Pons (tissue), 1 donor: ENCODE data around the gene BNC2.

Source experiments
- DNase-seq: peaks from one replicate; pipeline ENCODE4 v3.0.0-alpha.2; 2016; ENCODE audit warnings: low spot score

BNC2 gene

DNA sequence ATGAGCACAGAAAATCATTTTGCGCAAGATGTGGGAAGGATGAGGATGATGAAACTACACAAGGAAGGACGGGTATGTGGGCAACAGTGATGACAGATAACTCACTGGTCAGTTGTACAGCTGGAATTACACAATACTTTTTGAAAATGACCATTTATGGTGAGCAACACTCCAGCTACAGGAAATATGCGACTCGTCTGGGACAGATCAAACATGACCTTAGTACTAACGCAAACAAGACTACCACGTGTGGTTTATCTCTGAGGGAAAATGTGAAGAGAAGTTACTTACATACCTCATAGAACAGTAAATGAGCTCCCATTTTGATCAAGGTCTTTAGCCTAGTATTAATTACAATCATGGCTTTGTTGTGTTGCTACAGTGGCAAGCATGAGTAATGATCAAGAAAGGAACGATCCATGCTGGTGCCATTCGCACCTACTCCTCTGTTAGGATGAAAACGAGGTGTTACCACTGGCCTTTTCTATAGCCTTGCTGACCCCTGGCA is 456.9 kb downstream of the BNC2 start:
- no peak for DNase-seq

DNA sequence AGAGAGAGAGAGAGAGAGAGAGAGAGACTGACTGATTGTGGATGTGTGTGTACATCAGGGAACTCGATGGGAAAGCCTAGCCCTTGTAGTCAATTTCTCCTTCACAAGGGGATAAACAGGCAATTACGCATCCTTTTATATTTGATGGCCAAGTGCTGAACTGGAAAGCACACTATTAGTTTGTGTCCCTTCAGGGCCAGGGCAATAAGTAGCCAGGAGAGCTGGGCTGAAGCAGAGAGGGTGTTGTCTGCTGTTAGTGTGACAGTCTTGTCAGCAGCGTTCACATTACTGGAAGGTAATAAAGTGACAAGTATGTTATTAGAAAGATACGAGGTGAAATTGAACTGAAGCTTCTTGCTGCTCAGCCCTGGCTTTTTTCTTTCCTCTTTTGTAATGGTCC is 457.7 kb downstream of the BNC2 start:
- DNase-seq: no peak

DNA sequence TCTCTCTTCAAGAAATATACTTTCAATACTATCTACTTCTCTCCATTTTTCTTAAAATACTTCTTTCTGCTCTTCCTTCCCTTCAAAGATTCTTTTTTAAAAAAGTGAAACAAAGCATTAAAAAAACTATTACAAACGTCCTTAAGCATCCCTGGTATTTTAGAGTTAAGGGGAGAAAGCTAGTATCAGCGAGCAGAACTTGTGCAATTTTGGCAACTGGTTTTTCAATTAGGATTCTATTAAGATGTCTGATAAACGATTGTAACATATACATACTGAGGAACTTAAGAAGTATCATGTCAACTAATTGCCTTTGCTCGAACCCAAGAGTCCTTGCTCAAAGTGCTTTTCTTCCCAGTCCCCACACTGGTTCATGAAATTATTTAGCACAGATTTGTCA is 459.2 kb downstream of the BNC2 start:
- no peak for DNase-seq

DNA sequence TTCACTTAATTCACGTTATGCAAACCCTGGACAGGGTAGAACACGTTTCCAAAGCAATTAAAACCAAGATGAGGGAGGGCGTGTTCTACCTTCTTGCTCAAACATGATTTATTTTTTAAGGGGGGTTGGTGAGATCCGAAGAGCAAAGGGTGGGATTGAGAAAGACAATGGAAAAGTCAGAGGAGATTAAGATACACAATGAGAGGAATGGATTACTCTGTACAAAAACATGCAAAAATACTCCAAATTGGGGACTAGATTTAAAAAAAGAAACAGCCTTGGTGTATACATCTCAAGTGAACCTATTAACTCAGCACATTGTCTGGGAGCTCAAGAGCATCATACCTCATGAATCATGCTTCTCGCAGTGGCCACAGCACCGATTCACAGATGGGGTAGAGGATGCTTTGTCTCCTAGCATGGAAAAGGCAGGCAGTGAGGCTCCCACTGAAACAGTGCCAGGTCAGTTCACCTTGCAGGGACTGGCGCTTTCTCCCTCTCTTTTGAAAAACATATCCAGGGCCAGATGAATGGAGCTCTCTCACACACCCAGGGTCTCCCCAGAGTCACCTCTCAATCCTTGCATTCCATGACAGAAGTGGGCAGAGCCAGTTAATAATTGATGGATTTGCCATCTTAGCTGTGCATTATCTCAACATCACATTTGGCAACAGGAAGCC is 459.7 kb downstream of the BNC2 start:
- no peak for DNase-seq

DNA sequence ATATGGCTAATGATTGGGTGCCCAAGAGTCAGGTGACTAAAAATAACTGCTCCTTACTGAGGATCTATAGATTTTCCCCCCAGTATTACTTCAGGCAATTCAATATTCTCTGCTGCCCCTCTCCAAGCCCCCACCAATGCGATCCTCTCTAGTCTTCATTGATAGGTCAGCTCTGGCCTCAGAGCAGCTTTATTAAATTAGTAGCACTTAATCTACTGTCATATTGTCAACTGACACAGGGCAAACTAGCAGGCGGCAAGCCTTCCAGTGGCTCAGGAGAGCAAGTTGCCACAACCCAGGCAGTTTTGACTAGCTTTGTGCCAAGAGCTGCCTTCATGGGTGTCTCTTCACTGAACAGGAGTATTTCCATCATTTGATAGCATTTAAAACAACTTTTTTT is 462.9 kb downstream of the BNC2 start:
- DNase-seq: no peak

DNA sequence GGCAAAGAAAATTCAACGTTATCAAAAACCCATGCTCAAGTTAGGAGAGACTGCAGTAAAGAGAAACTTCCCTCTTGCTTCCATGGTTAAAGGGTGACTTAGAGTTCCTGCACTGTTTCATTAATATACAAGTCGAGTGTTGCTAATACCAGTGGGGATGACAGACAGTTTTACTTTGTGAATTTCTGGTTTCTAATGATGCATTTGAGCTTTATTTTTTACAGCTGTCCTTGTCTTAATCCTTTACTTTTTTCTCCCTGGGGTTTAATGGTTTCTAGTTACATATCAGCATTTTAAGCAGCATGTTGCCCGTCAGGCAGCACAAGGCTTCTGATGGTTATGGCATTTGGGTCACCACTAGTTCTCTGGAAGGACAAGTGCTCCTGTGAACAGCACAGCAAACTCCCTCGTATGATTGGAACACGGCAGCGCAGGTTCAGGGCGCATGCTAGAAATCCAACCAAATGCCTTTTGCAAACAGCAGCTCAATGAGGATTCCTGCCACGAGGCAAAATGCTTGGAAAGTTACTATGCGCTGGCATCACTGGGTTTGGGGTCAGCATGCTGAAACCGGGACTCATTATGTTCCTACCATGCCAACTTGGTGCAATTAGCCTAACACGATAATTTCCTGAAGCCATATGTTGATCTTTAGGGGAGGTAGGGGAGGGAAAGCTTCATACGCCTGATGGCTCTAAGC is 463.8 kb downstream of the BNC2 start:
- DNase-seq: no peak

DNA sequence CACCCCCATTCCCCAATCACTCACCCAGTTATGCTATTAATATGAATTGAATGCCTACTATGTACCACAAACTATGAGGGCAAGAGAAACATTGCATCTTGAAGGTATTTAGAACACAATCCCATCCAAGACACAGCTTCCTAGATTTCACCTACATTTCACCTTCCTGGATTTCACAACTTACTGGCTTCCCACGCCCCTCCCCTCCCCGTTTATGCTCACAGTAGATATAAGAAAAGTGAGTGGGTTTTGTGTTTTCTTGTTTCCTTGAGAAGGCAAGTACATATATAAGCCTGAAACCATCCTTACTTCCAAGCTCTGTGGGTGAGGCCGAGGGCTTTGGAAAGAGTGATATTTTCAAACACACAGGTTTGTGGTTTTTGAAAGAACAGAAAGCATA is 465.0 kb downstream of the BNC2 start:
- no peak for DNase-seq

DNA sequence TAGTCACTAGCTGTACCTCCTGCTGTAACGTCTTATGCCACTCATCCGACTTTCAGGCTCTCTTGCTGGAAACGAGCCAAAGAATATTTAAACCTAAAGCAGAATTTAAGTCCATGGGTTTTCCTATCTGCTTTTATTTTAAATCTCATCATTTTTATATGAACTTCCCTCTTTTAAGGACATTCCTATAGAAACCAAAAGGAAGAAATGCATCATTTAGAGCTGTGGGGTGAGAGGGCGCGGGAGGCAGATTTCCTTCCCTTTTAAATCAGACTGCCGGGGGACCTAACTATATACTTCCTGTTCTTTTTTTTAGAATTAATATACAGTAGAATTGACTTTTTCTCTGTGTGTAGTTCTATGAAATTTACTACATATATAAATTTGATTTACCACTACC is 468.8 kb downstream of the BNC2 start:
- DNase-seq: peak; percentile 19

DNA sequence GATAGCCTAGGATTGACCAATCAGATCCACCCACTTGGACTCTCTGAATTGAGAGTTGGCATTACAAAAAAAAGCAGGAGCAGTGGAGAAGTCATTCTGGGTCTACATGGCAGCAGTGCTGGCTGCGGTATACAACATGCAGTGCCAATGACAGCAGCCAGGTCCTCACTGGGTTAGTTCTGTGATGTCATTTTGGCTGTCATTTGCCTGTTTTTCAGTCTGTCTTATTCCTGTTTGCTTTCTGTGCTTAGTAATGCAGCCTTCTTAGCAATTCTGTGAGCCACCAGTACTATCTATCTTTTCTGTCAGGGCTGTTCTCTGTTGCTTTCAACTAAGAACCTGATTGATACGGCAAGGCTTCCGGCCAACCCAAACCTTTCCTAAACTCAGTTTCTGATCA is 471.8 kb downstream of the BNC2 start:
- DNase-seq: no peak

DNA sequence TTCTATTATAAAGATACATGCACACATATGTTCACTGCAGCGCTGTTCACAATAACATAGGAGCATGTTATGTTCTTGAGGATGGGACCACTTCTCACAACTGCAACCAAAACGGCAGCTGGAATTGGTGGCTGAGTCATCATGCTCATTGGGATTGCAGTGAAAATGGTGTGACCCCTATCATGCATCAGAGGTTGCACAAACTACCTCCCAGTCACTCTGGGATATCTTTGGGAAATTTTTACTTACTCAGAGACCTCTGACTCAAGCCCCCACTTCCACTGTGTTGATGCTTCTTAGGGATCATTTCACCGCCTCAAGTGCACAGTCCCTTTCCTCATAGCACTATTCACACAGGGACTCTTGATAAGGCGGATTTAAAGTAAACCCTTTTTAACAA is 474.1 kb downstream of the BNC2 start:
- DNase-seq: no peak

DNA sequence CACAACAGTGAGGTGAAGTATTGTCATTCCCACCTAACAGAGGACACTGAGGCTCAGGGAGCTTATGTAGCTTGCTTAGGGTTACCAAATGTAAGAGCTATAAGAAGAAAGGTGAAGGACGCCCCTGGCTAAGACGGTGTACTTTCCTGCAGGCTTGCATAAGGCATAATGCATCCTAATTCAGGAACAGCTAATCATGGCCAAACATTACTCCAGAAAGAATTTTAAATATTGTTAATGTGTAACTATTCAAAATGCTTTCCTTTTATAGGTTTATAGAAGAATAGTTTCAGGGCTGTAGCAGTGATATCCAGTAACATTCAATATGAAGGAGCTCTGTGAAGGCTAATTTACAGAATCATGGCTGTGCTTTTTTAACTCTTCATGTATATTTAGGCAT is 479.1 kb downstream of the BNC2 start:
- DNase-seq: no peak

DNA sequence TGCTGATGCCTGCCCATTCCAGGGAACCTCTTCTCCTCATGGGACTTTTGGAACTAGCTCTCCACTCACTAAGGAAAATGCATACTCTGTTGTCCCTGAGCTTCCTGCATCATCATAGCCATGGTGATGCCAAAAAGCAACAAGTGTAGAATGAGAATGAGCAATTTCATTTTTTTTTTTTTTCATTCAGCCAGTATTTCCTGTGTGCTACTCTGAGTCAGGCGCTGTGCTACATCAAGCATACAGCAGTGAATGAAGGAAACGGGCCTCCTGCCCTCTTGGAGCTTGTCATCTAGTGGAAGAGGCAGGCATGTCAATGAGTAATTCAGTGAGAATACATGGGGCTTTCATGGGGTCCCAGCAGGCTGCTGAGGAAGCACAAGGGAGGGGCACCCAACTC is 483.1 kb downstream of the BNC2 start:
- no peak for DNase-seq

DNA sequence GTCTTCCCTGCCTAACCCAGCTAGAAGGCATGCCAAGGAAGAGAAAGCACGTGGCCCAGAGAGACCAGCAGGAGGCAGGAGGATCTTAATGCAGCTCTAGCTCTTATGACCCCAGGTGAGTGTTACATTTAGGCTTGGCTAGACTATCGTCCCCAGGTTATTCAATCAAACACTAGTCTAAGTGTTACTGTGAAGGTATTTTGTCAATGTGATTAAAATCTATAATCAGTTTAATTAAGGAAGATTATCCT is 483.7 kb downstream of the BNC2 start:
- DNase-seq: no peak

DNA sequence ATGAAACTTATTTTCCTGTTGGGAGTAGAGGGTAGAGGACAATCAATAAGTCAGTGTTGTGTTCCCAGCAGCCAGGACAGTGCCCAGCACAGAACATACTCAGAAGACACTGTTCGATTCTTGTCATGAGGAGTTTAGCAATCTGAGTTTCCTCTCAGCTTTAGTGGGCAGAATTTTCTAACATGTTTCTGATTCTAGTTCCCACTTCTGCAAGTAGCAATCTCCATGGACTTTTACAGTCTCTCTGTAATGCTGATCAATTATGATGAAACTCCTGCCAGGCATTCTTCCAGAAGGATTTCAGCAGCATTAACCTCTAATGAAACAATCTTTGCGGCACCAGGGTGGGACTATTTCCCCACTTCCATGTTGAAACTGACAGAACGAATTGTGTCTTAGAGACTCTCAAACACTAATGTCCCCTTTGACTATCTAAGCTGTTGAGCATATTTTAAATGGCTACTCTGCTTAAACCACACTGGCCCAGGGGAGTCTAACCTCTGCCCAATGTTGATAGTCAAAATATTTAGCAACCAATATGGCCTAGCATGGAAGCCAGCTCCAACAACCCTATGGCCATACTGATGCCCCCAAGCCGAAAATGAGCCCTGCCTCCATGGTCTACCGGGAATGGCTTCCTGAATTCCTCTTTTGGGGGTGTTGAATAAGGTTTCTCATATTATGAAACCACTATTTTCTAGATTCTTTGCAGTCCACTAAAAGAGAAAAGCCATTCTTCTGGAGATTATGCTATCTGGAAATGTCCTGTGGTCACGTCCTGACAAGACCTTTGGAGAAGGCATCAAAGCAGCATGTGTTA is 484.3 kb downstream of the BNC2 start:
- no peak for DNase-seq

DNA sequence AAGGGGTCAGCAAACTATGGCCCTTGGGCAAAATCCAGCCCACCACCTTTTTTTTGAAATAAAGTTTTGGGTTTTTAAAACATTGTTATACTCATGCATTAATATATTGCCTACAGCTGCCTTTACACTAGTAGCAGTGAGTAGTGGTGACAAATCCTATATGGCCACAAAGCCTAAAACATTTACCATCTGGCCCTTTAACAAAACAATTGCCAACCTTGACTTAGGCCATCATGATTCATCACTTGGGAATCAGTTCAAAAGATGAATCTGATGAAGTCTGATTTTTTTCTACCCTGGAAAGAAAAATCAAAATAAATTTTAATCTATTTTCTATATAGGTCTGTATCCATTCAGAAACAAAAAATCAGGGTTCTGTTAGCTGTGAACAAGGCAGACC is 484.9 kb downstream of the BNC2 start:
- no peak for DNase-seq

DNA sequence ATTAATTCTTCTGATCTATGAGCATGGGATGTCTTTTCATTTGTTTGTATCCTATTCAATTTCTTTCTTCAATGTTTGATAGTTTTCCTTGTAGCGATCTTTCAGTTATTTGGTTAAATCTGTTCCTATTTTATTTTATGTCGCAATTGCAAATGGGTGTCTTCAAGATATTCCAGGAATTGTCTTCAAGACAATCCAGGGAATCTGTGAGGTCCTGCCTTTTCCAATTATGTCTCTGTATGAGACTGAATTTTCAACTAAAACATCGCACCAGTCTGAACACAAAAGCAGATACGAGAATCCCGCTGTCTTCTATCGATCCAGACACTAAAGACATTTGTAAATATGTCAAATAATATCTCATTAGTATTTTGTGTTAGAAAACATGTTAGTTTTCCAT is 485.5 kb downstream of the BNC2 start:
- DNase-seq: no peak

DNA sequence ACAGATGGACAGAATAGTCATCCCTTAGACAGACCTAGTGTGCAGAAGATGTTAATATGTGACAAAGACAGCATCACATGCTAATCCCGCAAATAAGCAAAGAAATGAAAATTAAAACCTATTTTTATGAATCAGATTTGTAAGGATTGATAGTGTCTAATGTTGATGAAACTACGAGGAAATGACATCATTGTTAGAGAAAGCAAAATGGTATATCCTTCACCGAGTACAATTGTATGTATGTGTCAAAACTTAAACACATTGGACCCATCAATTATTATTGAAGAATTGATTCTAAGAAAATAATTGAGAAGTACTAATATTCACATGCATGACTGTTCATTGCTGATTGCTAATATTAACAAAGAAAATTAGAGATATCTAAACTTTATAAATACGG is 493.2 kb downstream of the BNC2 start:
- DNase-seq: no peak

DNA sequence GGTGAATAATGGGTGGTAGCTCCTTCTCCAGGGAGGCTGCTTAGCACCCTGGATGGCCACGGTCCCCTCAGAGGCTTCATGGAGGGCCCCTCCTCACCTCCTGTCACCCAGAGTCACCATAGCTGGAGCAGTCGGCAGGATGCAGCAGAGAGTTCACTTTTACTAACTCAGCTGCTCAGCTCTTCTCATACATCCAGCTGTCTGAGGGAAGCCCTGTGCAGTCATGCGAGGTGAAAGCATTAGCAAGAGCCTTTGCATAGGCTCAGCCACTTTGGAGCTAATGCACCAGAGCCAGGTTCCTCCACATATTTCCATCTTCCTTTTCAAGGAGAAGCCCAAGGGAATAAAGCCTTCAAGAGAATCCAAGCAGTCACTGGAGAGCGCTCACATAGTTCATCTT is 499.2 kb downstream of the BNC2 start:
- DNase-seq: no peak

DNA sequence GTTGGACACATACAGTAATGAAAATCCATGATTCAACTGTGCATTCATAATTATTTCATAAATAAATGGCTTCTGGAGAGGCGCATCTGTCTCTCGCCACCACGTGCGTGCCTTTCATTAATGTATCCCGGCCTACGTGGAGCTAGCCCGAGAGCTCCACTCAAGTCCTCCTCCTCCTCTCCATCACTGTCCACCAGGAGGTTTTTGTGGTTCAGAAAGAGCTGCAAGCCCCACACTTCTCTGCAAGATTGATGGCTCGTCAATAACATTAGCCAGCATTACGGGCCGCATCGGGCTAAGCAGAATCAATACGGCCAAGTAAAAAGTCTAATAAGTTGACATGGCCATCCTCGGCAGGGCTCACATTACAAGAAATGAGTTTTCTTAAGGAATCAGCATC is 499.8 kb downstream of the BNC2 start:
- no peak for DNase-seq

DNA sequence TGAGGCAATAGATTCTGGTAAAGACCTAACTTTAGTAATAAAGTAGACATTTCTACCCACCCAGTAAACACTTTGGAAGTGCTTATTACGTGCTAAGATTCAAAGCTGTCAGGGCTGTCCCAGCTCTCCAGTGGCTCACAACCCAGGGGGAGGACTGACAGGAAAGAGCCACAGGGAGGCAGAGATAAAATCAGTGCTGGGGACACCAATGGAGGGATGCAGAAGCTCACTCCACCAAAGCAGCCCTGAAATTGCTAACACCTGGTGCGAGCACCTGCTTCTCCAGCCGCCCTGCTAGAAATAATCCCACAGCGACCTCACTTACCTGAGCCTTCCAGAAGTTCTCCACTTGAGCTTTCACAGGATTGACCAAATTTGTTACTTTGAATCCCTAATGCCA is 501.0 kb downstream of the BNC2 start:
- DNase-seq: no peak

DNA sequence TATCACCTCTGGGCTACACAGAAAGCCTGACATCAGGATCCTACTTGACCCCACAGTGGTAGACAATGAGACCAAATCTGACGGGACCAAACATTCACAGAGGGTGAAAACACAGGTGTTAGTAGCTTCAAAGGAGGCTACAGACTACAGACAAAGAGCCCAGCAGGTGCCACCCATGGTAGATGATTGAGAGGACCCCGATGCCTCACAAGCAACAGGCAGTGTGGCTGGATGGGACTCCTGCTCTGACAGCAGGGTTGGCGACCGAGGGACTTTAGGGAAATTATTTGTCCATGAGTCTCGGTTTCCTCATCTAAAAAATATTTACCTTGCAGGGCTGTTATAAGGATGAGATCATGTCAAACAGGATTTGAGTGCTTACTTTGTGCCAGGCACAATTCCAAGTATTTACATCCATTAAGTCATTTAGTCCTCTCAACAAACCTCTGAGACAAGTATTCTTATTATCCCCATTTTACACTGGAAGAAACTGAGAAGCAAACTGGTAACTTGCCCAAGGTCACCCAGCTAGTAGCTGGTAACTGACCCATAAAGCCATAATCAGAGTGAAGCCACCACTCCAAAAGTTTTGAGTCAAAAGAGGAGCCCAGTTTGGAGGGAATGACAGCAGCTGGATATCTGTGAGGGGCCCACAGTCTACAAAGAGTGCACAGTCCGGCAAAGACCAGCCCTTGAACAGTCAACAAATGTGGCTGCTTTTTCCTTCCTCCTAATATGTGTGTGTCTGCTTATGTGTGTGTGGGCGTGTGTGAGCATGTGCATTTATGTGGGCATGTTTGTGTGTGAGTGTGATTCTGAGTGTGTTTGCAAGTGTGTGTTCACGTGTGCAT is 502.0 kb downstream of the BNC2 start:
- no peak for DNase-seq

DNA sequence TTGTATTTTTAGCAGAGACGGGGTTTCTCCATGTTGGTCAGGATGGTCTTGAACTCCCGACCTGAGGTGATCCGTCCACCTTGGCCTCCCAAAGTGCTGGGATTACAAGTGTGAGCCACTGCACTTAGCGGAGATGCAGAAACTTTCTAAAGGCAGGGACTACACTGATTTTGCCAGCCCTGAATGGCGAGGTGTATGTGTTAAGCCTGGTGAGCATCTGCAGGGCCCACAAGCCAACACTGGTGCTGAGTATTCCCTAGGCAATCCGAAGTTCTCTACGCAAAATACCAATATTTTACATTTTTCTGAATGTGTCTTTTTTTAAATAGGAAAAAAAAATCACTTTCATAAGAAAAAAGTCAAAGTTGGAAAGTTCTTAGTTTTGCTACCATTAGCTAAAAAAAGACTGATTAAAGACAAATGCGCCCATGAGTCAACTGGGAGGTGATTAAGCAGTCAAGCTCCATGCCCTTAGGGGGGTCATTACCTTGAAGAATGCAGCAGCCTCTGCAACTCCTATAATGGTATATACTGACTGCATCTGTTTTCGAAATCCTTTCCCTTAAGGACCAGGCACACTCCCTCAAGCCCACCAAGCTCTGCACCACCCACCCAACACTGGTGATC is 502.8 kb downstream of the BNC2 start:
- DNase-seq: no peak
